ENCODE data around the gene IL18BP.
A peak's percentile ranks its signal among the peaks of the same experiment; 100 is the strongest.

Gene IL18BP

DNA sequence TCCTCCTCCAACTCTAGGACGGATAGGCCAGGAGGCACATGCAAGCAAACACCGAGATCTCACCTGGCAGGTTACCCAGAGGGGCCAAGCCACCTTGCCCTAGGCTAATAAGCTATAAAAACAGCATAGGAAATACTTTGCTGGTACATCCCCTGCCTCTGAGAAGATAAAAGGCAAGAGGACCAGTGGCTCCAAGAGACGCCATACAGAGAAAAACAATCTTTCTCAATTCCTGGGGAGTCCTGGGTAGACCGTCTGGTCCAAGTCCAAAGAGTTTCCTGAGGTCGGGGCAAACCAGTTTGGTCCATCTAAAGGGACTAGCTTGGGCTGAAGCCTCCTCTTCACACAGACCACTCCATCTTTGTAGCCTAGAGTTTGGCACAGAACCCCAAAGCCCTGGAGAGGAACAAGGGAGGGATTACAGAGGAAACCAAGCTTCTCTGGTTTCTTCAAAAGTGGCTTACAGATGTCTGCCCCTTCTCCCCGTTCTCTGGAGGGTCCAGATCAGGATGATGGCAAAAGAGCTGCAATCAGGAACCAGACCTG lies 41.2 kb downstream of the IL18BP start:
- Histone ChIP-seq H3K36me3 (ENCODE audit: control insufficient read depth, low read length) (peaks cover 41% of the 10 kb centered on the region), H3K27me3 (ENCODE audit: control insufficient read depth, low read length) (no peaks in the 10 kb centered on the region), H4K20me1 (ENCODE audit: control insufficient read depth, insufficient read depth, low read depth, low read length) (0 out of 2 replicates have a peak, but pooled peaks cover 7% of the 10 kb centered on the region), H3K79me2 (ENCODE audit: control insufficient read depth, low read length) (peaks cover 88% of the 10 kb centered on the region), H3K9me2 (replicated peaks; ENCODE audit: control insufficient read depth, low read length) (no peaks in the 10 kb centered on the region), H3K4me2 (ENCODE audit: low read length) (peak overlapping the region; percentile 99), H3K4me3 (ENCODE audit: low read length) (peak overlapping the region; percentile 79), H3K9me3 (ENCODE audit: control insufficient read depth, insufficient read depth, low read length) (no peaks in the 10 kb centered on the region), H3K27ac (ENCODE audit: low read depth, low read length) (peak overlapping the region; percentile 93), H3F3A (ENCODE audit: control insufficient read depth, insufficient read depth) (peaks cover 29% of the 10 kb centered on the region), H3K4me1 (ENCODE audit: control insufficient read depth, low read length) (peaks cover 79% of the 10 kb centered on the region)
- TF ChIP-seq, protein P1, sequence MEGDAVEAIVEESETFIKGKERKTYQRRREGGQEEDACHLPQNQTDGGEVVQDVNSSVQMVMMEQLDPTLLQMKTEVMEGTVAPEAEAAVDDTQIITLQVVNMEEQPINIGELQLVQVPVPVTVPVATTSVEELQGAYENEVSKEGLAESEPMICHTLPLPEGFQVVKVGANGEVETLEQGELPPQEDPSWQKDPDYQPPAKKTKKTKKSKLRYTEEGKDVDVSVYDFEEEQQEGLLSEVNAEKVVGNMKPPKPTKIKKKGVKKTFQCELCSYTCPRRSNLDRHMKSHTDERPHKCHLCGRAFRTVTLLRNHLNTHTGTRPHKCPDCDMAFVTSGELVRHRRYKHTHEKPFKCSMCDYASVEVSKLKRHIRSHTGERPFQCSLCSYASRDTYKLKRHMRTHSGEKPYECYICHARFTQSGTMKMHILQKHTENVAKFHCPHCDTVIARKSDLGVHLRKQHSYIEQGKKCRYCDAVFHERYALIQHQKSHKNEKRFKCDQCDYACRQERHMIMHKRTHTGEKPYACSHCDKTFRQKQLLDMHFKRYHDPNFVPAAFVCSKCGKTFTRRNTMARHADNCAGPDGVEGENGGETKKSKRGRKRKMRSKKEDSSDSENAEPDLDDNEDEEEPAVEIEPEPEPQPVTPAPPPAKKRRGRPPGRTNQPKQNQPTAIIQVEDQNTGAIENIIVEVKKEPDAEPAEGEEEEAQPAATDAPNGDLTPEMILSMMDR (IDR thresholded peaks at IDR 0.05; ENCODE audit: low read depth, low read length, poor library complexity, severe bottlenecking), result no peak
- no peak for TF ChIP-seq EZH2phosphoT487 (IDR thresholded peaks at IDR 0.05; ENCODE audit: borderline replicate concordance, low read length)

DNA sequence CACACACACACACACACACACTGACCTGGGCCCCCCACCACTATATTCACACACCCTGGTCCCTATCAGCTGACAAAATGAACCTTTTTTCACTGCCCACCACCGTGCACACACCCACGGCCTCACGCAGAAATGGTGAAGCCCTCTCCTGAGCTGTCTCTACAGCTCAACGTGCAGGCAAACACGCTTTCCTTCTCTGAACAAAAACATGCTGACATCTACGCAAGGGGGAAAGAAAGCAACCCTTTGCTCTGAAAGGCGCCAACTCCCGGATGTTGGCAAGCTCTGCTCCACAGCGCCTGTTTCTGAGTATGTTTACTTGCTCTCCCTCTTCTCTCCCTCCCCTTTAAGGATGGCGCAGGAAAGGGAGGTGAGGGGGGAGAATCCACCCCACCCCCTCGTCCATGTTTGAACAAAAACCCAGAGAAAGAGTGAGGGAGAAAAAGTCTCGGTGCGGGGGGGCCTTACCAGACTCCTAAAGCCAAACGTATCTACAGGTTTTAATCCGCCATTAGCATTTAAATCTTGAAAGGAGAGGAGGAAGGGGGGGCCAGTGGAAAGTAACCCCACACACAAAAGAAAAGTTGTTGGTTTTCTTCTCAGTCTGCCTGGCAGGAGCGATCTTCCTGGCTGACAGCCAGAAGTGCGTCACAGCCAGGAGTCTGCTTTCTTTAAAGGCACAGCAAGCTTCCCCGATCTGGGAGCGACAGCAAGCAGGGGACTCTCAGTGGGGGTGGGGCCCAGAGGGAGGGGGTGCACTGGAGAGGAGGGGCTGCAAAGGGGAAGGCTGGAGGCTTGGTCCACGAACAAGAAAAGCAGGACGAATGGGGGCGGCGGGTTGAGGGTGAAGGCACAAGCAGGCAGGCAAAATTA lies 42.0 kb downstream of the IL18BP start:
- TF ChIP-seq, protein P1 (IDR thresholded peaks at IDR 0.05; ENCODE audit: low read depth, low read length, poor library complexity, severe bottlenecking), result peak; percentile 29
- no peak for TF ChIP-seq EZH2phosphoT487 (IDR thresholded peaks at IDR 0.05; ENCODE audit: borderline replicate concordance, low read length)
- Histone ChIP-seq H3K9me3 (ENCODE audit: control insufficient read depth, insufficient read depth, low read length) (no peaks in the 10 kb centered on the region), H4K20me1 (ENCODE audit: control insufficient read depth, insufficient read depth, low read depth, low read length) (0 out of 2 replicates have a peak, but pooled peaks cover 8% of the 10 kb centered on the region), H3F3A (ENCODE audit: control insufficient read depth, insufficient read depth) (peaks cover 29% of the 10 kb centered on the region), H3K36me3 (ENCODE audit: control insufficient read depth, low read length) (peaks cover 35% of the 10 kb centered on the region), H3K79me2 (ENCODE audit: control insufficient read depth, low read length) (peaks cover 88% of the 10 kb centered on the region), H3K4me1 (ENCODE audit: control insufficient read depth, low read length) (peaks cover 78% of the 10 kb centered on the region), H3K27ac (ENCODE audit: low read depth, low read length) (peak overlapping the region; percentile 93), H3K4me3 (ENCODE audit: low read length) (peak overlapping the region; percentile 79), H3K9me2 (replicated peaks; ENCODE audit: control insufficient read depth, low read length) (no peaks in the 10 kb centered on the region), H3K4me2 (ENCODE audit: low read length) (peak overlapping the region; percentile 99), H3K27me3 (ENCODE audit: control insufficient read depth, low read length) (no peaks in the 10 kb centered on the region)

- Histone ChIP-seq H3K27me3 (ENCODE audit: control insufficient read depth, low read length) (no peaks in the 10 kb centered on the region), H3K4me3 (ENCODE audit: low read length) (peak overlapping the region; percentile 79)
- TF ChIP-seq EZH2phosphoT487 (IDR thresholded peaks at IDR 0.05; ENCODE audit: borderline replicate concordance, low read length), result no peak
- TF ChIP-seq, protein P1 (IDR thresholded peaks at IDR 0.05; ENCODE audit: low read depth, low read length, poor library complexity, severe bottlenecking), result no peak
Observed at GRCh38 chr11:72041364-72042063, 42.8 kb downstream of the IL18BP start.

More at GRCh38 chr11:72041364-72042063, 42.8 kb downstream of the IL18BP start:
- Histone ChIP-seq H3K9me2 (replicated peaks; ENCODE audit: control insufficient read depth, low read length) (no peaks in the 10 kb centered on the region), H3K79me2 (ENCODE audit: control insufficient read depth, low read length) (peaks cover 82% of the 10 kb centered on the region), H3F3A (ENCODE audit: control insufficient read depth, insufficient read depth) (peaks cover 29% of the 10 kb centered on the region), H3K9me3 (ENCODE audit: control insufficient read depth, insufficient read depth, low read length) (no peaks in the 10 kb centered on the region), H3K36me3 (ENCODE audit: control insufficient read depth, low read length) (peaks cover 27% of the 10 kb centered on the region), H3K4me1 (ENCODE audit: control insufficient read depth, low read length) (peaks cover 71% of the 10 kb centered on the region), H3K4me2 (ENCODE audit: low read length) (peak overlapping the region; percentile 99), H4K20me1 (ENCODE audit: control insufficient read depth, insufficient read depth, low read depth, low read length) (0 out of 2 replicates have a peak, but pooled peaks cover 3% of the 10 kb centered on the region), H3K27ac (ENCODE audit: low read depth, low read length) (peak overlapping the region; percentile 93)

Measured in DOHH2 (cell line).